GM21737 (cell line): Measurements from ENCODE around the gene PNMA8C.
"Not testable (repeated sequence)": the region's sequence is repeated elsewhere in the genome, so short reads cannot be mapped to it uniquely, and the experiment has no call there.

Source experiments
- ATAC-seq: cut with Tn5 transposase; IDR thresholded peaks from one replicate; pipeline ENCODE4 v1.9.1; 2021; ENCODE audit warnings: mild to moderate bottlenecking, moderate library complexity; ENCODE audit not compliant: unreplicated experiment

The PNMA8C gene

GRCh38 chr19:46447824-46448223, 19.1 kb upstream of the PNMA8C start:
- no peak for ATAC-seq

DNA sequence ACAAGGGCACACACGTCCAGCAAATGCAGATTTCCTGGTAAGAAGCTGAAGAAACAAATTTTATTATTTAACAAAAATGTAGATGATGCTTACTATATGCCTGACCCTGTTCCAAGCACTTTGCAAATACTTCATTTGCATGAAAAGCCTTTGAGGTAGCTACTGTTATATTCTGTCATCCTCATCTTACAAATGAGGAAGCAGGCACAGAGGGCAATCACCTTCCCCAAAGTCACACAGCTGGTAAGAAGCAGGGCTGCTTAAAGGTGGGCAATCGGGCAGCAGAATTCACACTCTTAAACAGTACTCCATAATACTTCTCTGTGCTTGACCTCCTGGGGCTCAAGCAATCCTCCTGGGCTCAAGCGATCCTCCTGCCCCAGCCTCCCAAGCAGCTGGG, 18.3 kb upstream of the PNMA8C start:
- ATAC-seq, result no peak

GRCh38 chr19:46446021-46446420, 17.3 kb upstream of the PNMA8C start:
- ATAC-seq, result no peak

- ATAC-seq, result no peak
Observed at GRCh38 chr19:46442808-46443450, 14.2 kb upstream of the PNMA8C start.

- no peak for ATAC-seq
Observed at GRCh38 chr19:46441866-46442265, 13.1 kb upstream of the PNMA8C start.

DNA sequence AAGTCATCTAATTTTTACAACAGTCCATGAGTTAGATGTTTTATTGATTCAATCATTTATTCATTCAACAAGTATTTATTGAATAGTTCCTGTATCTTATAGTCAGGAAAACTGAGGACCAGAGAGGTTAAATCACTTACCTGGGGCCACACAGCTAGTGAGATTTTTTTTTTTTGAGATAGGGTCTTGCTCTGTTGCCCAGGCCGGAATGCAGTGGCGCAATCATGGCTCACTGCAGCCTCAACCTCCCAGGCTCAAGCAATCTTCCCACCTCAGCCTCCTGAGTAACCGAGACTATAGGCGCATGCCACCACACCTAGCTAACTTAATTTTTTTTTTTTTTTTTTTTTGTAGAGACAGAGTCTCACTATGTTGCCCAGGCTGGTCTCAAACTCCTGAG, 7.0 kb upstream of the PNMA8C start:
- not testable (repeated sequence) for ATAC-seq

- no peak for ATAC-seq
Observed at GRCh38 chr19:46435009-46435408, 6.3 kb upstream of the PNMA8C start.

DNA sequence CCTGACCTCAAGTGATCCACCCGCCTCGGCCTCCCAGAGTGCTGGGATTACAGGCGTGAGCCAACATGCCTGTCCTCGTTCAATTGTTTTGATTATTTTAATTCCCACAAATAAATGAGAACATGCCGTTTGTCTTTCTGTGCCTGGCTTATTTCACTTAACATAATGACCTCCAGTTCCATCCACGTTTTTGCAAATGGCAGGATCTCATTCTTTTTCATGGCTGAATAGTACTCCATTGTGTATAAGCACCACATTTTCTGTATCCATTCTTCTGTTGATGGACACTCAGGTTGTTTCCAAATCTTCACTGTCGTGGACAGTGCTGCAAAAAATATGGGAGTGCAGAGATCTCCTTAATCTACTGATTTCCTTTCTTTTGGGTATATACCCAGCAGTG, 4.7 kb upstream of the PNMA8C start:
- not testable (repeated sequence) for ATAC-seq

DNA sequence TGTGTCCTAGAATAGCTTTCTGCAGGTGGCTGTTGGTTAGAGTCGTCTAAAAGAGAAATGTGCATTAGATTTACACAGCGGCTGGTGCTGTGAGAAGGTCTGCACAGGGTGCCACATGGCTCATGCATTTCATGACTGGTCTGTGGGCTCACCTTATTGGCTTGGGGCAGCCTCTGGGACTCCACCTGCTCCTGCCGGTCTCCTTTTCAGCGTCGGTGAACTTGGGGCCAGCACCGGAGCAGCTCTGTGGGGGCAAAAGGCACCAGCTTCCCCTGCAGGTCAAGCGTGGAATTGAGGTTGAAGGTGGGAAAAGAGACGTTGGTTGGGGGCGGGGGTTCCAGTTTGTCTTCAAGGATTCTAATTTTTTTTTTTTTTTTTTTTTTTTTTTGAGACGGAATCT, 3.1 kb upstream of the PNMA8C start:
- no peak for ATAC-seq

- no peak for ATAC-seq
Observed at GRCh38 chr19:46429999-46430398, 1.3 kb upstream of the PNMA8C start.

- ATAC-seq, result no peak
Observed at GRCh38 chr19:46427518-46428045, 1.2 kb downstream of the PNMA8C start.

GRCh38 chr19:46426506-46427162, 2.1 kb downstream of the PNMA8C start:
- ATAC-seq, result no peak

GRCh38 chr19:46426035-46426505, 2.7 kb downstream of the PNMA8C start:
- ATAC-seq, result no peak

- no peak for ATAC-seq
Observed at GRCh38 chr19:46423188-46423587, 5.5 kb downstream of the PNMA8C start.

DNA sequence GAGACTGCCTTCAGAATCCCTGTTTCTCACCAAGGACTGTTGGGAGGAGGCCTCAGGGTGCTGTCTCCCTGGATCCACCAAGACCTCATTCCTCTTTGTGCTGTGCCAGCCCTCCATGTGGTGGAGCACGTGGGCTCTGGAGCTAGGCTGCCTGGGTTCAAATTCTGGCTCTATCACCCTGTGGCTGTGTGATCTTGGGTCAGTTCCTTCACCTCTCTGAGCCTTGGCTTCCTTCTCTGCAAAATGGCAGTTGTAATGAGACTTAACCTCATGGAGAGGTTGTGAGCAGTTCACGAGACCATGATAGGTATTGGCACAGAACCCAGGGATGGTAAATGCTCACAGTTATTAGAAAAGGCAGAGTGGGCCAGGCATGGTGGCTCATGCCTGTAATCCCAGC, 6.4 kb downstream of the PNMA8C start:
- no peak for ATAC-seq

DNA sequence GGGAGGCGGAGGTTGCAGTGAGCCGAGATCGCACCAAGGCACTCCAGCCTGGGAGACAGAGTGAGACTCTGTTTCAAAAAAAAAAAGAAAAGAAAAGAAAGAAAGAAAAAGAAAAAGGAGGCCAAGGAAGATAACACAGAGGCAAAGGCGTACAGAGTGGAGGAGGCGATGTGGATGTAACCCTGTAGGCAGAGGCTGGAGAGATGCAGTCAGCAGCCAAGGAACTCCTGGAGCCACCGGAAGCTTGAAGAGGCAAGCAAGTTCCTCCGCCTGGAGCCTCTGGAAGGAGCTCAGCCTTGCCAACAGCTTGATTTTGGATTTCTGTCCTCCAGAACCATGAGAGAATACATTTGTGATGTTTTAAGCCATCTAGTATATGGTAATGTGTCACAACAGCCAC, 8.7 kb downstream of the PNMA8C start:
- no peak for ATAC-seq

DNA sequence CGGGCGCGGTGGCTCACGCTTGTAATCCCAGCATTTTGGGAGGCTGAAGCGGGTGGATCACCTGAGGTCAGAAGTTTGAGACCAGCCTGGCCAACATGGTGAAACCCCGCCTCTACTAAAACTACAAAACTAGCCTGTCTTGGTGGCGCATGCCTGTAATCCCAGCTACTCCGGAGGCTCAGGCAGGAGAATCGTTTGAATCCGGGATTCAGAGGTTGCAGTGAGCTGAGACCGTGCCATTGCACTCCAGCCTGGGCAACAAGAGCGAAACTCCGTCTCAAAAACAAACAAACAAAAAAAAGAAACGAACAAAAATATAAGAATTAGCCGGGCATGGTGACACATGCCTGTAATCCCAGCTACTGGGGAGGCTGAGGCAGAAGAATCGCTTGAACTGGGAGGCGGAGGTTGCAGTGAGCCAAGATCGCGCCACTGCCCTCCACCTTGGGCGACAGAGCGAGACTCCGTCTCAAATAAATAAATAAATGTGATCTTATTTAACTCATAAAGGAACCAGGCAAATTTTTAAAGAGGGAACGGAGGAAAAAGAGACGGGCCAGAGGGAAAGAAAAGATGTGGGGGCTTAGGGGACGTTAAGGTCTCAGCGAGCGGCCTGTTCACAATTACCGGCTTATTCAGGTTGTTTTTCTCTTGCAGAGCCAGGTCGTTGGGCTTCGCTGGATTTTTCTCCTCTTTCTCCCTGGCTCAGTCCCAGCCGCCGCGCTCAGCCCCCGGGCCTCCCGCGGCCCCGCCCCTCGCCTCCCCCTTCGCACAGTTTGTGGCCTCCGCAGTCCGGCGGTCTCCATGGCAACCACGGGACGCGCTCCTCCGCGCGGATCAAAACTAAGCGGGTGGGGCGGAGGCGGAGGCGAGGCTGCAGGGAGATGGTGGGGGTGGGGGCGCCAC, 12.7 kb downstream of the PNMA8C start:
- not testable (repeated sequence) for ATAC-seq

DNA sequence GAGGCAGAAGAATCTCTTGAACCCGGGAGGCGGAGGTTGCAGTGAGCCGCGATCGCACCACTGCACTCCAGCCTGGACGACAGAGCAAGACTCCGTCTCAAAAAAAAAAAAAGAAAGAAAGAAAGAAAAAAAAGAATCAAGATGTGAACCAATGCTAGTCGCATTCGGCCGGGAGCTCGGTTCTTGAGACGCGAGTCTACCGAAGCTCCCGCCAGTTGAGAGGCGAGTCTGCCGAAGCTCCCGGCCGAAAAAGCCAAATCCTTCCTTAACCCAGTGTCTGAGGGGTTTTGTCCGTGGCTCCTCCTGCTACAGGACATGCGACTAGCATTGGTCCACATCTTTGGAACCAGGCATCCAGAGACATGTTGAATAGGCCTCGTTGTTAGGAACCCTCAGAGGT, 13.8 kb downstream of the PNMA8C start:
- ATAC-seq, result not testable (repeated sequence)

DNA sequence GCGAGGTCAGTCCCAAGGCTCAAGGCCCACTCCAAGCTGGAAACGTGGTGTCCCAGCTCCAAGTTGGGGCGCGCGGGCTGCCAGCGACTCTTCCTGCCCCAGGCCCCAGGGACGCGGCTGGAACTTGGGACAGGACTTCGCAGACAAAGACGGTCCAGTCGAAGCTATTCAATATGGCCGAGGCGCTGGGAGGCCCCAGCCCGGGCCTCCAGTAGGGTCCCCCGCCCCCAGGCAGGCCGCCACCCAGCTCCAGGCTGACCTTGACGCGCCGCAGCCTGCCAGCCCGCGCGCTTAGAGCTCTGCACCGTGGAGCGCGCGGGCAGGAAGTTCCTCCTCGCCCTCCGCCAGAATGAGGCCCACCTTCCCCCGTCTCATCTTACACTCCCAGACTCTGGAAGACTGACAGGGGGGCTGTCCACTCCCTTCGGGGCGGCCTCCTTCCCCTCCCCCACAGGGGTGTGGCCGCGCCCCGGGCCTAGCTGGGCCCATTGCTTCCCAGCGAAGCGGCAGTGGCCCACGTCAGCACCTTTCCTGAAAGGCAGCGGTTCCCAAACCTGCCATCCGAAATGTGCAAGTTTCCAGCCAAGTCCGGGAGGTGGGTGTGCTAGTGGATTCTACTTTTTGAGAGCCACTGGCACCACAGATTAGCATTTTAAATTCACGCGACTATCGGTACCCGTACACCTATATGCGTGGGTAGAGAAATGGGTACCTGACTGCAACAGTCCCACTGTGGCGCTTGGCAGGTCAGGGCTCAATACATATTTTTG, 15.3 kb downstream of the PNMA8C start, which contains the start of gene CCDC8:
Gene CCDC8 (minus strand): TSS at position 303 of the 770 bp plus-strand sequence. CDS start 754 bp downstream, outside the sequence.
- no peak for ATAC-seq

GRCh38 chr19:46412650-46413261, 16.0 kb downstream of the PNMA8C start:
- ATAC-seq, result no peak
